Measurements from ENCODE around the gene MCL1.
"Not testable (repeated sequence)": the region's sequence is repeated elsewhere in the genome, so short reads cannot be mapped to it uniquely, and the experiment has no call there.

MCL1 gene

GRCh38 chr1:150579110-150579944 lies at the start of gene MCL1:
Gene MCL1, minus strand, starts transcription at chr1:150579610. Its CDS starts 80 bp downstream, at chr1:150579530.
- DNase-seq, result peak; percentile 96 to 97

GRCh38 chr1:150628766-150629114 lies 49.3 kb upstream of the MCL1 start:
- DNase-seq, result no peak

GRCh38 chr1:150627826-150628410 lies 48.5 kb upstream of the MCL1 start:
- DNase-seq, result no peak

- DNase-seq, result no peak
These were observed 46.7 kb upstream of the MCL1 start for GRCh38 chr1:150626150-150626549.

- DNase-seq, result not testable (repeated sequence)
These were observed 45.1 kb upstream of the MCL1 start for GRCh38 chr1:150624546-150624945.

- DNase-seq, result not testable (repeated sequence)
These were observed 44.7 kb upstream of the MCL1 start for GRCh38 chr1:150624134-150624533.

GRCh38 chr1:150622303-150622975 lies 43.0 kb upstream of the MCL1 start:
- no peak for DNase-seq

GRCh38 chr1:150621497-150622302 lies 42.3 kb upstream of the MCL1 start:
- peak; percentile 58 to 63 for DNase-seq

GRCh38 chr1:150620919-150621318 lies 41.5 kb upstream of the MCL1 start:
- DNase-seq, result no peak

GRCh38 chr1:150619576-150620509 lies 40.4 kb upstream of the MCL1 start:
- peak; percentile 87 to 89 for DNase-seq

- DNase-seq, result no peak
These were observed 36.2 kb upstream of the MCL1 start for GRCh38 chr1:150615346-150616201.

- peak; percentile 93 to 94 for DNase-seq
These were observed 33.9 kb upstream of the MCL1 start for GRCh38 chr1:150613061-150613920.

- no peak for DNase-seq
These were observed 32.6 kb upstream of the MCL1 start for GRCh38 chr1:150612014-150612345.

GRCh38 chr1:150610576-150610975 lies 31.2 kb upstream of the MCL1 start:
- no peak for DNase-seq

- DNase-seq, result no peak
These were observed 30.3 kb upstream of the MCL1 start for GRCh38 chr1:150609732-150610131.

- no peak for DNase-seq
These were observed 27.2 kb upstream of the MCL1 start for GRCh38 chr1:150606463-150607142.

GRCh38 chr1:150605451-150605731 lies 26.0 kb upstream of the MCL1 start:
- DNase-seq, result not testable (repeated sequence)

GRCh38 chr1:150604226-150604588 lies 24.8 kb upstream of the MCL1 start:
- DNase-seq, result no peak

- no peak for DNase-seq
These were observed 24.3 kb upstream of the MCL1 start for GRCh38 chr1:150603711-150604110.

- not testable (repeated sequence) for DNase-seq
These were observed 23.0 kb upstream of the MCL1 start for GRCh38 chr1:150602372-150602771.
